CD4-positive, CD25-positive, alpha-beta regulatory T cell (primary cell): Measurements from ENCODE around the gene NCDN. TPM values are rescaled to one million over a fixed set of nuclear protein-coding genes. Genes with fewer than 3 reads are reported as not detected.

Experiments
- ATAC-seq, 2 donors: fragments of 150-1000 bp; cut with Tn5 transposase; one replicate each; pipeline ENCODE4 v1.10.0; 2021; ENCODE audit warnings: low read depth in 2 of 2, moderate number of reproducible peaks in 2 of 2, moderate library complexity in 1 of 2
- DNase-seq, 3 donors: peaks; one replicate each; pipeline versions ENCODE4 v3.0.0 to v3.0.0-alpha.2; 2012 to 2022; ENCODE audit warnings: mixed read lengths in 1 of 3
- H3K27ac ChIP-seq: one replicate; pipeline ENCODE4 v1.7.0; 2013; ENCODE audit warnings: mild to moderate bottlenecking, low read length; ENCODE audit not compliant: insufficient read depth, poor library complexity, severe bottlenecking
- H3K27me3 ChIP-seq: one replicate; pipeline ENCODE4 v1.7.0; 2013; ENCODE audit warnings: low read length; ENCODE audit not compliant: control insufficient read depth, insufficient read depth
- H3K36me3 ChIP-seq: one replicate; pipeline ENCODE4 v1.7.0; 2013; ENCODE audit warnings: mild to moderate bottlenecking, low read length, moderate library complexity; ENCODE audit not compliant: control insufficient read depth, insufficient read depth
- H3K4me1 ChIP-seq: 2 replicates; pipeline ENCODE4 v1.7.0; 2013; ENCODE audit warnings: mild to moderate bottlenecking, low read length; ENCODE audit not compliant: insufficient read depth, control insufficient read depth, poor library complexity, severe bottlenecking
- H3K4me3 ChIP-seq: one replicate; pipeline ENCODE4 v1.7.0; 2013; ENCODE audit warnings: low read depth, mild to moderate bottlenecking, low read length, moderate library complexity
- H3K9me3 ChIP-seq, 2 experiments: 1 replicate in 1 of 2; 2 replicates in 1 of 2; pipeline ENCODE4 v1.7.0; 2013; ENCODE audit warnings: low read length in 2 of 2, mild to moderate bottlenecking in 1 of 2, moderate library complexity in 1 of 2; ENCODE audit not compliant: control insufficient read depth in 2 of 2
- H3K27ac Mint-ChIP-seq, 3 donors: one replicate each; pipeline ENCODE4 v1.8.0; 2020 to 2022; ENCODE audit warnings: mild to moderate bottlenecking in 3 of 3, mixed read lengths in 3 of 3, moderate library complexity in 2 of 3
- H3K27me3 Mint-ChIP-seq: one replicate; pipeline ENCODE4 v1.8.0; 2022; ENCODE audit warnings: mild to moderate bottlenecking, mixed read lengths
- H3K36me3 Mint-ChIP-seq: one replicate; pipeline ENCODE4 v1.8.0; 2020; ENCODE audit warnings: mixed read lengths
- H3K4me1 Mint-ChIP-seq, 4 donors: one replicate each; pipeline ENCODE4 v1.8.0; 2020 to 2022; ENCODE audit warnings: mixed read lengths in 4 of 4, mild to moderate bottlenecking in 1 of 4
- H3K4me3 Mint-ChIP-seq, 4 donors: one replicate each; pipeline ENCODE4 v1.8.0; 2020 to 2022; ENCODE audit warnings: mild to moderate bottlenecking in 4 of 4, mixed read lengths in 4 of 4, moderate library complexity in 3 of 4
- H3K9me3 Mint-ChIP-seq, 7 donors: one replicate each; pipeline ENCODE4 v1.8.0; 2020 to 2022; ENCODE audit warnings: mixed read lengths in 7 of 7, mild to moderate bottlenecking in 3 of 7, moderate library complexity in 2 of 7
- polyA plus RNA-seq, 4 donors: library from polyadenylated mRNA; unstranded; fragments of 300-500 nt; fragmentation: Illumina TruSeq; gene quantifications; one replicate each; pipeline ENCODE4 v1.2.3, GENCODE V29; 2021
- total RNA-seq: library from RNA; stranded (reverse); gene quantifications from one replicate; pipeline ENCODE4 v1.2.3, GENCODE V29; 2022

The NCDN gene
- total and polyA plus RNA-seq, 5 donors from 2014 or later: 5.5 to 28.7 (median 11.0) TPM

- H3K27me3 ChIP-seq: no peaks in the 10 kb centered on the region
- peaks cover 12% of the 10 kb centered on the region for H3K36me3 Mint-ChIP-seq
- H3K36me3 ChIP-seq: peaks cover 3% of the 10 kb centered on the region
- peaks cover 0 to 1% (median 0%) of the 10 kb centered on the region in 7 donors for H3K9me3 Mint-ChIP-seq
- no peaks in the 10 kb centered on the region for H3K9me3 ChIP-seq
- no peak for ATAC-seq
- H3K27ac ChIP-seq: peak overlapping the region; percentile 17
- peaks cover 28% of the 10 kb centered on the region for H3K4me1 ChIP-seq
- no peak overlapping the region for H3K4me3 ChIP-seq
- no peak for DNase-seq
- H3K27me3 Mint-ChIP-seq: no peaks in the 10 kb centered on the region
- peak overlapping the region in 1 of 3 donors; percentile 88 for H3K27ac Mint-ChIP-seq
- peak overlapping the region; percentile 31 to 68 (median 54) for H3K4me3 Mint-ChIP-seq
- H3K4me1 Mint-ChIP-seq: peaks cover 12 to 58% (median 33%) of the 10 kb centered on the region in 4 donors
Observed at GRCh38 chr1:35560256-35561225, 2.9 kb downstream of the NCDN start.

- H3K27ac Mint-ChIP-seq: peak overlapping the region in 1 of 3 donors; percentile 73
- peaks cover 3 to 49% (median 25%) of the 10 kb centered on the region in 4 donors for H3K4me1 Mint-ChIP-seq
Observed at GRCh38 chr1:35561297-35561971, 3.8 kb downstream of the NCDN start.

GRCh38 chr1:35561972-35562680, 4.5 kb downstream of the NCDN start:
- ATAC-seq (no peak), DNase-seq (no peak)
- Histone ChIP-seq H3K27me3 (no peaks in the 10 kb centered on the region), H3K36me3 (peaks cover 3% of the 10 kb centered on the region), H3K4me3 (no peak overlapping the region), H3K4me1 (peaks cover 13% of the 10 kb centered on the region), H3K9me3 (no peaks in the 10 kb centered on the region), H3K27ac (no peak overlapping the region)
- peak overlapping the region in 1 of 3 donors; percentile 73 for H3K27ac Mint-ChIP-seq
- peaks cover 0 to 45% (median 22%) of the 10 kb centered on the region in 4 donors for H3K4me1 Mint-ChIP-seq
- peaks cover 15% of the 10 kb centered on the region for H3K36me3 Mint-ChIP-seq
- peak overlapping the region in 1 of 4 donors; percentile 58 for H3K4me3 Mint-ChIP-seq
- H3K9me3 Mint-ChIP-seq: peaks cover 0 to 1% (median 0%) of the 10 kb centered on the region in 7 donors
- no peaks in the 10 kb centered on the region for H3K27me3 Mint-ChIP-seq

More at GRCh38 chr1:35561297-35561971, 3.8 kb downstream of the NCDN start:
- Histone ChIP-seq H3K36me3 (peaks cover 3% of the 10 kb centered on the region), H3K27me3 (no peaks in the 10 kb centered on the region), H3K4me3 (no peak overlapping the region), H3K4me1 (peaks cover 19% of the 10 kb centered on the region), H3K27ac (no peak overlapping the region), H3K9me3 (no peaks in the 10 kb centered on the region)
- no peak for ATAC-seq
- no peak for DNase-seq
- Mint-ChIP-seq H3K4me3 (peak overlapping the region in 2 of 4 donors; percentile 31 to 68), H3K27me3 (no peaks in the 10 kb centered on the region), H3K36me3 (peaks cover 12% of the 10 kb centered on the region), H3K9me3 (peaks cover 0 to 1% (median 0%) of the 10 kb centered on the region in 7 donors)

GRCh38 chr1:35563166-35563565, 5.6 kb downstream of the NCDN start:
- Mint-ChIP-seq H3K36me3 (peaks cover 15% of the 10 kb centered on the region), H3K4me1 (peaks cover 0 to 38% (median 20%) of the 10 kb centered on the region in 4 donors), H3K9me3 (peaks cover 0 to 1% (median 0%) of the 10 kb centered on the region in 7 donors), H3K4me3 (no peak overlapping the region), H3K27me3 (no peaks in the 10 kb centered on the region), H3K27ac (peak overlapping the region in 2 of 3 donors; percentile 32 to 73)
- Histone ChIP-seq H3K27me3 (no peaks in the 10 kb centered on the region), H3K9me3 (no peaks in the 10 kb centered on the region), H3K27ac (no peak overlapping the region), H3K36me3 (peaks cover 3% of the 10 kb centered on the region), H3K4me3 (no peak overlapping the region), H3K4me1 (peaks cover 11% of the 10 kb centered on the region)
- DNase-seq (no peak), ATAC-seq (no peak)

GRCh38 chr1:35564037-35564883, 6.7 kb downstream of the NCDN start:
- H3K4me1 Mint-ChIP-seq: peaks cover 0 to 38% (median 26%) of the 10 kb centered on the region in 4 donors
- peaks cover 0 to 1% (median 0%) of the 10 kb centered on the region in 7 donors for H3K9me3 Mint-ChIP-seq
- peak; percentile 60 for ATAC-seq
- Histone ChIP-seq H3K4me3 (no peak overlapping the region), H3K36me3 (peaks cover 3% of the 10 kb centered on the region), H3K4me1 (peaks cover 2% of the 10 kb centered on the region), H3K9me3 (no peaks in the 10 kb centered on the region), H3K27ac (no peak overlapping the region), H3K27me3 (no peaks in the 10 kb centered on the region)
- peaks cover 15% of the 10 kb centered on the region for H3K36me3 Mint-ChIP-seq
- peak overlapping the region in 2 of 3 donors; percentile 33 to 72 for H3K27ac Mint-ChIP-seq
- no peaks in the 10 kb centered on the region for H3K27me3 Mint-ChIP-seq
- H3K4me3 Mint-ChIP-seq: peak overlapping the region in 3 of 4 donors; percentile 9 to 56 (median 11)
- peak; percentile 67 to 85 (median 73) for DNase-seq

- peak overlapping the region in 1 of 4 donors; percentile 56 for H3K4me3 Mint-ChIP-seq
- DNase-seq (no peak), ATAC-seq (no peak)
- H3K4me1 Mint-ChIP-seq: peaks cover 0 to 30% (median 20%) of the 10 kb centered on the region in 4 donors
- no peaks in the 10 kb centered on the region for H3K9me3 ChIP-seq
- no peaks in the 10 kb centered on the region for H3K27me3 Mint-ChIP-seq
- H3K9me3 Mint-ChIP-seq: peaks cover 0 to 1% (median 0%) of the 10 kb centered on the region in 7 donors
- H3K4me1 ChIP-seq: no peaks in the 10 kb centered on the region
- peaks cover 15% of the 10 kb centered on the region for H3K36me3 Mint-ChIP-seq
- H3K27ac ChIP-seq: no peak overlapping the region
- peak overlapping the region in 2 of 3 donors; percentile 33 to 56 for H3K27ac Mint-ChIP-seq
- peaks cover 3% of the 10 kb centered on the region for H3K36me3 ChIP-seq
- H3K27me3 ChIP-seq: no peaks in the 10 kb centered on the region
- H3K4me3 ChIP-seq: no peak overlapping the region
Observed at GRCh38 chr1:35564884-35565741, 7.5 kb downstream of the NCDN start.
